HG03442 (cell line): ENCODE results near the gene AK4.

Experiments
- ATAC-seq: cut with Tn5 transposase; IDR thresholded peaks from one replicate; pipeline ENCODE4 v1.9.1; 2021; ENCODE audit warnings: mild to moderate bottlenecking, moderate library complexity; ENCODE audit not compliant: unreplicated experiment

Gene AK4

GRCh38 chr1:65243491-65243890 lies 95.5 kb downstream of the AK4 start:
- ATAC-seq = no peak

GRCh38 chr1:65245295-65245694 lies 97.3 kb downstream of the AK4 start:
- no peak for ATAC-seq

GRCh38 chr1:65247419-65248359 lies 99.7 kb downstream of the AK4 start:
- no peak for ATAC-seq

- no peak for ATAC-seq
Observed at GRCh38 chr1:65250826-65251225, 102.8 kb downstream of the AK4 start.

- peak; percentile 30 for ATAC-seq
Observed at GRCh38 chr1:65253800-65254319, 105.9 kb downstream of the AK4 start.

GRCh38 chr1:65254320-65255034 lies 106.5 kb downstream of the AK4 start:
- peak; percentile 97 for ATAC-seq

GRCh38 chr1:65255035-65255655 lies 107.1 kb downstream of the AK4 start:
- peak; percentile 1 for ATAC-seq

GRCh38 chr1:65255656-65256050 lies 107.7 kb downstream of the AK4 start:
- no peak for ATAC-seq

- ATAC-seq = no peak
Observed at GRCh38 chr1:65256860-65257708, 109.1 kb downstream of the AK4 start.

GRCh38 chr1:65258106-65258505 lies 110.1 kb downstream of the AK4 start:
- ATAC-seq = no peak

- ATAC-seq = no peak
Observed at GRCh38 chr1:65259816-65260215, 111.8 kb downstream of the AK4 start.

GRCh38 chr1:65260851-65261473 lies 113.0 kb downstream of the AK4 start:
- peak; percentile 74 for ATAC-seq

- ATAC-seq = no peak
Observed at GRCh38 chr1:65263286-65263685, 115.3 kb downstream of the AK4 start.

- ATAC-seq = no peak
Observed at GRCh38 chr1:65264197-65264929, 116.4 kb downstream of the AK4 start.

GRCh38 chr1:65265296-65265650 lies 117.3 kb downstream of the AK4 start:
- no peak for ATAC-seq

GRCh38 chr1:65265651-65266351 lies 117.8 kb downstream of the AK4 start:
- ATAC-seq = no peak

- ATAC-seq = no peak
Observed at GRCh38 chr1:65266476-65266875, 118.5 kb downstream of the AK4 start.

GRCh38 chr1:65267271-65267670 lies 119.3 kb downstream of the AK4 start:
- no peak for ATAC-seq

- ATAC-seq = no peak
Observed at GRCh38 chr1:65267683-65268082, 119.7 kb downstream of the AK4 start.
